K562 (cell line): Measurements from ENCODE around the gene LIPT2. TPM values are rescaled to one million over a fixed set of nuclear protein-coding genes. Genes with fewer than 3 reads are reported as not detected.

Source experiments
- FOXA3 ChIP-seq, 2 experiments: fragments of 450-650 bp in 1 of 2; sonication (generic) in 1 of 2; formaldehyde crosslinking; IDR thresholded peaks in 1 of 2; conservative IDR thresholded peaks in 1 of 2; 2 replicates each; pipeline versions ENCODE4 v1.4.0 to v1.8.0; 2020 to 2022; ENCODE audit warnings: mild to moderate bottlenecking in 2 of 2, missing genetic modification reagents in 1 of 2
- ZNF274 ChIP-seq: IDR thresholded peaks from 2 replicates; pipeline ENCODE4 v1.6.1; 2011; ENCODE audit warnings: low read depth, mild to moderate bottlenecking, low read length, moderate library complexity, borderline replicate concordance
- polyA plus RNA-seq, 8 experiments: library from polyadenylated mRNA; depleted of rRNA in 4 of 8; stranded (reverse) in 5 of 8; unstranded in 3 of 8; fragments of >200 nt; fragmentation: Nextera tagmentation in 2 of 8; fragmentation: Illumina TruSeq in 1 of 8; extraction: Ambion mirVana in 2 of 8; extraction: Trizol in 1 of 8; gene quantifications; 2 replicates each; pipeline versions ENCODE4 v1.2.1 to v1.2.3, GENCODE V29; 2011 to 2014; ENCODE audit warnings: inconsistent platforms in 1 of 8, missing spikeins in 1 of 8
- total RNA-seq, 7 experiments: library from RNA; depleted of rRNA in 6 of 7; stranded (reverse); fragments of >200 nt in 6 of 7; fragmentation: Illumina TruSeq in 2 of 7; extraction: Trizol in 2 of 7; gene quantifications; 2 replicates each; pipeline versions ENCODE4 v1.2.1 to v1.2.3, GENCODE V29; 2011 to 2021; ENCODE audit warnings: low replicate concordance in 1 of 7
- TF ChIP-seq, protein P1 (sequence below), 2 experiments: fragments of 450-650 bp in 1 of 2; sonication (generic) in 1 of 2; formaldehyde crosslinking in 1 of 2; IDR thresholded peaks; 2 replicates each; pipeline versions ENCODE4 v1.7.1 to v1.9.0; 2016 to 2022; ENCODE audit warnings: inconsistent platforms in 1 of 2, mild to moderate bottlenecking in 1 of 2, missing genetic modification reagents in 1 of 2
- TF ChIP-seq, protein P2 (sequence below): sonication (generic); formaldehyde crosslinking; IDR thresholded peaks from 2 replicates; pipeline ENCODE4 v1.9.0; 2022; ENCODE audit warnings: mild to moderate bottlenecking, missing genetic modification reagents

The LIPT2 gene
- total and polyA plus RNA-seq, 9 of the 15 experiments (the other 6 are each of a cell fraction or from before 2014, with no cell fraction given): 1.00 to 5.2 (median 3.5) TPM

DNA sequence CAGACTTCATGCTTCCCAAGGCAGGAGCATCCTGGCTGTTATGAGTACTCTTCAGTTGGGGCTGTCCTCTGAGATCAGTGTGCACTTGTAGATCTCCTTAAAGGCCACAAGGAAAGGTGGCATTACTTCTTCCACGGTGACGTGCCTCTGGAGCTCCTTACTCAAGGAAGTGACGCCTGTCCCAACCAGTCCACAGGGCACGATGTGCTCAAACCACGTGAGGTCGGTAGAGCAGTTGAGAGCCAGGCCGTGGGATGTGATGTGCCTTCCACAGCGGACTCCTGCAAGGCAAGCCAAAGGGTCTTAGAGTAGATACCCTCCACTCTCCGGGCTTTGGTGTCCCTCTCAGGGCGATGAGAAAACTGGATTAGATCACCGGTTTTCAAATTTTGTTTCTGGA lies 1.4 kb downstream of the LIPT2 start (continued):
- TF ChIP-seq, protein P1, sequence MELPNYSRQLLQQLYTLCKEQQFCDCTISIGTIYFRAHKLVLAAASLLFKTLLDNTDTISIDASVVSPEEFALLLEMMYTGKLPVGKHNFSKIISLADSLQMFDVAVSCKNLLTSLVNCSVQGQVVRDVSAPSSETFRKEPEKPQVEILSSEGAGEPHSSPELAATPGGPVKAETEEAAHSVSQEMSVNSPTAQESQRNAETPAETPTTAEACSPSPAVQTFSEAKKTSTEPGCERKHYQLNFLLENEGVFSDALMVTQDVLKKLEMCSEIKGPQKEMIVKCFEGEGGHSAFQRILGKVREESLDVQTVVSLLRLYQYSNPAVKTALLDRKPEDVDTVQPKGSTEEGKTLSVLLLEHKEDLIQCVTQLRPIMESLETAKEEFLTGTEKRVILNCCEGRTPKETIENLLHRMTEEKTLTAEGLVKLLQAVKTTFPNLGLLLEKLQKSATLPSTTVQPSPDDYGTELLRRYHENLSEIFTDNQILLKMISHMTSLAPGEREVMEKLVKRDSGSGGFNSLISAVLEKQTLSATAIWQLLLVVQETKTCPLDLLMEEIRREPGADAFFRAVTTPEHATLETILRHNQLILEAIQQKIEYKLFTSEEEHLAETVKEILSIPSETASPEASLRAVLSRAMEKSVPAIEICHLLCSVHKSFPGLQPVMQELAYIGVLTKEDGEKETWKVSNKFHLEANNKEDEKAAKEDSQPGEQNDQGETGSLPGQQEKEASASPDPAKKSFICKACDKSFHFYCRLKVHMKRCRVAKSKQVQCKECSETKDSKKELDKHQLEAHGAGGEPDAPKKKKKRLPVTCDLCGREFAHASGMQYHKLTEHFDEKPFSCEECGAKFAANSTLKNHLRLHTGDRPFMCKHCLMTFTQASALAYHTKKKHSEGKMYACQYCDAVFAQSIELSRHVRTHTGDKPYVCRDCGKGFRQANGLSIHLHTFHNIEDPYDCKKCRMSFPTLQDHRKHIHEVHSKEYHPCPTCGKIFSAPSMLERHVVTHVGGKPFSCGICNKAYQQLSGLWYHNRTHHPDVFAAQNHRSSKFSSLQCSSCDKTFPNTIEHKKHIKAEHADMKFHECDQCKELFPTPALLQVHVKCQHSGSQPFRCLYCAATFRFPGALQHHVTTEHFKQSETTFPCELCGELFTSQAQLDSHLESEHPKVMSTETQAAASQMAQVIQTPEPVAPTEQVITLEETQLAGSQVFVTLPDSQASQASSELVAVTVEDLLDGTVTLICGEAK (IDR thresholded peaks at IDR 0.05): no peak
- TF ChIP-seq, protein P1 (CRISPR knock-in tag; IDR thresholded peaks at IDR 0.05): no peak
- TF ChIP-seq ZNF274 (no peak), FOXA3 (CRISPR knock-in tag; conservative IDR thresholded peaks at IDR 0.05 in 1 of 2, IDR thresholded peaks at IDR 0.05 in 1 of 2) (no peak)
- TF ChIP-seq, protein P2, sequence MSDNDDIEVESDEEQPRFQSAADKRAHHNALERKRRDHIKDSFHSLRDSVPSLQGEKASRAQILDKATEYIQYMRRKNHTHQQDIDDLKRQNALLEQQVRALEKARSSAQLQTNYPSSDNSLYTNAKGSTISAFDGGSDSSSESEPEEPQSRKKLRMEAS (CRISPR knock-in tag): no peak
